SK-N-SH treated with all-trans-retinoic acid at 6 μM for 48 hours (cell line): ENCODE data around the gene PTCHD1.

Experiments
- ATAC-seq: fragments of 200-7000 bp; cut with Tn5 transposase; 3 replicates; pipeline ENCODE4 v1.9.1; 2020; ENCODE audit warnings: mild to moderate bottlenecking, moderate library complexity
- ARNTL ChIP-seq: fragments of 450-650 bp; formaldehyde crosslinking; IDR thresholded peaks from 2 replicates; pipeline ENCODE4 v1.5.0; 2020; ENCODE audit warnings: low read depth, mild to moderate bottlenecking, moderate library complexity, borderline replicate concordance
- CREB5 ChIP-seq: fragments of 250-450 bp; sonication (Bioruptor Pico); IDR thresholded peaks from 2 replicates; pipeline ENCODE4 v1.5.1; 2020; ENCODE audit warnings: low read depth, mild to moderate bottlenecking, moderate library complexity
- ESRRG ChIP-seq: fragments of 250-450 bp; sonication (Bioruptor Pico); IDR thresholded peaks from 2 replicates; pipeline ENCODE4 v1.6.1; 2021; ENCODE audit warnings: mild to moderate bottlenecking
- GLIS3 ChIP-seq: fragments of 250-450 bp; sonication (Bioruptor Pico); IDR thresholded peaks from 2 replicates; pipeline ENCODE4 v1.5.0; 2020; ENCODE audit warnings: mild to moderate bottlenecking, moderate library complexity
- ISL1 ChIP-seq: fragments of 250-450 bp; sonication (Bioruptor Pico); IDR thresholded peaks from 2 replicates; pipeline ENCODE4 v2.1.2; 2022; ENCODE audit warnings: mild to moderate bottlenecking, moderate library complexity
- OSR1 ChIP-seq: fragments of 250-450 bp; sonication (Bioruptor Pico); IDR thresholded peaks from 2 replicates; pipeline ENCODE4 v1.8.0; 2022; ENCODE audit warnings: moderate library complexity, mild to moderate bottlenecking, inconsistent platforms
- SNAI2 ChIP-seq: fragments of 250-450 bp; sonication (Bioruptor Pico); IDR thresholded peaks from 2 replicates; pipeline ENCODE4 v1.5.0; 2020; ENCODE audit warnings: mild to moderate bottlenecking, moderate library complexity
- ZC3H10 ChIP-seq: fragments of 250-450 bp; sonication (Bioruptor Pico); IDR thresholded peaks from 2 replicates; pipeline ENCODE4 v1.5.1; 2021; ENCODE audit warnings: mild to moderate bottlenecking, moderate library complexity
- ZFP3 ChIP-seq: fragments of 250-450 bp; sonication (Bioruptor Pico); IDR thresholded peaks from 2 replicates; pipeline ENCODE4 v1.5.0; 2020; ENCODE audit warnings: mild to moderate bottlenecking, moderate library complexity
- ZFP30 ChIP-seq: fragments of 450-650 bp; formaldehyde crosslinking; IDR thresholded peaks from 2 replicates; pipeline ENCODE4 v1.5.0; 2022; ENCODE audit warnings: mild to moderate bottlenecking, moderate library complexity
- ZNF565 ChIP-seq: fragments of 450-650 bp; formaldehyde crosslinking; conservative IDR thresholded peaks from 2 replicates; pipeline ENCODE4 v1.5.0; 2020; ENCODE audit warnings: low read depth, mild to moderate bottlenecking, moderate library complexity
- ZNF70 ChIP-seq: fragments of 450-650 bp; formaldehyde crosslinking; IDR thresholded peaks from 2 replicates; pipeline ENCODE4 v1.5.0; 2020; ENCODE audit warnings: mild to moderate bottlenecking, moderate library complexity
- ZNF8 ChIP-seq: fragments of 450-650 bp; formaldehyde crosslinking; IDR thresholded peaks from 2 replicates; pipeline ENCODE4 v1.5.0; 2020; ENCODE audit warnings: mild to moderate bottlenecking, moderate library complexity
- TF ChIP-seq, protein P1 (sequence below): fragments of 250-450 bp; sonication (Bioruptor Pico); IDR thresholded peaks from 2 replicates; pipeline ENCODE4 v1.8.0; 2021; ENCODE audit warnings: low read depth, mild to moderate bottlenecking, moderate library complexity, borderline replicate concordance
- TF ChIP-seq, protein P2 (sequence below): fragments of 250-450 bp; sonication (Bioruptor Pico); IDR thresholded peaks from 2 replicates; pipeline ENCODE4 v1.5.0; 2020; ENCODE audit warnings: mild to moderate bottlenecking, moderate library complexity
- TF ChIP-seq, protein P3 (sequence below): fragments of 250-450 bp; sonication (Bioruptor Pico); IDR thresholded peaks from 2 replicates; pipeline ENCODE4 v1.8.0; 2020; ENCODE audit warnings: mild to moderate bottlenecking, moderate library complexity, borderline replicate concordance

The PTCHD1 gene

DNA sequence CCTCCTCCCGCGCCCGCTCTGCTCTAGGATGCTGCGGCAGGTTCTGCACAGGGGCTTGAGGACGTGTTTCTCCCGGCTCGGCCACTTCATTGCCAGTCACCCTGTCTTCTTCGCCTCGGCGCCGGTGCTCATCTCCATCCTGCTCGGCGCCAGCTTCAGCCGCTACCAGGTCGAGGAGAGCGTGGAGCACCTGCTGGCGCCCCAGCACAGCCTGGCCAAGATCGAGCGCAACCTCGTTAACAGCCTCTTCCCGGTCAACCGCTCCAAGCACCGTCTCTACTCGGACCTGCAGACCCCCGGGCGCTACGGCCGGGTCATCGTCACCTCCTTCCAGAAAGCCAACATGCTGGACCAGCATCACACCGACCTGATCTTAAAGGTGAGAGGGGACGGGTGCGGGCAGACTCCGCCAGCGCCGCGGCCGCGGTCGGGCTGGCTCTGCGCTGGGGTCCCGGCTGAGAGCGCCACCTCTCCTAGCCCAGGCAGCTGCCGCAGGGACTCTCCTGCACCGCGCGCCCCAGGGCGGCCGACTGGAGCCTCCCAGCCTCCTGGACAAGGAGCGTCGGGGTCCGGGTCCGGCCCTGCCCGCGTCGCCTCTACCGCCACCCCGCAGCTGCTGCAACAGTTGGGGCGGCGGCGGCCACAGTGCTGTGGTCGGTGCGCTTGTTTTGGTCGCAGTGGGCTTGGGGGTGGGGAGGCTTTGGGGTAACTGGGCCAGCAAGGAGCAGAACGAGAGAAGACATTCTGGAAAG is at the start of gene PTCHD1:
PTCHD1 (plus strand) TSS at position 2 of the 752 bp plus-strand sequence; CDS start at position 29, 27 bp downstream.
- no peak for TF ChIP-seq ZNF565 (CRISPR knock-in tag)
- TF ChIP-seq ARNTL (CRISPR knock-in tag): no peak
- TF ChIP-seq ESRRG (CRISPR knock-in tag): no peak
- no peak for TF ChIP-seq GLIS3 (CRISPR knock-in tag)
- TF ChIP-seq, protein P1, sequence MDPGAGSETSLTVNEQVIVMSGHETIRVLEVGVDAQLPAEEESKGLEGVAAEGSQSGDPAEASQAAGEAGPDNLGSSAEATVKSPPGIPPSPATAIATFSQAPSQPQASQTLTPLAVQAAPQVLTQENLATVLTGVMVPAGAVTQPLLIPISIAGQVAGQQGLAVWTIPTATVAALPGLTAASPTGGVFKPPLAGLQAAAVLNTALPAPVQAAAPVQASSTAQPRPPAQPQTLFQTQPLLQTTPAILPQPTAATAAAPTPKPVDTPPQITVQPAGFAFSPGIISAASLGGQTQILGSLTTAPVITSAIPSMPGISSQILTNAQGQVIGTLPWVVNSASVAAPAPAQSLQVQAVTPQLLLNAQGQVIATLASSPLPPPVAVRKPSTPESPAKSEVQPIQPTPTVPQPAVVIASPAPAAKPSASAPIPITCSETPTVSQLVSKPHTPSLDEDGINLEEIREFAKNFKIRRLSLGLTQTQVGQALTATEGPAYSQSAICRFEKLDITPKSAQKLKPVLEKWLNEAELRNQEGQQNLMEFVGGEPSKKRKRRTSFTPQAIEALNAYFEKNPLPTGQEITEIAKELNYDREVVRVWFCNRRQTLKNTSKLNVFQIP (CRISPR knock-in tag): no peak
- no peak for TF ChIP-seq ZFP3 (CRISPR knock-in tag)
- TF ChIP-seq ZC3H10 (CRISPR knock-in tag): no peak
- TF ChIP-seq CREB5 (CRISPR knock-in tag): no peak
- no peak for TF ChIP-seq ZNF8 (CRISPR knock-in tag)
- no peak for TF ChIP-seq ZFP30 (CRISPR knock-in tag)
- TF ChIP-seq, all 23 proteins: peak for 0
- no peak for ATAC-seq

GRCh38 chrX:23286731-23287130 is 47.9 kb upstream of the PTCHD1 start:
- ATAC-seq: no peak
- TF ChIP-seq OSR1 (CRISPR knock-in tag) (no peak), ZNF70 (CRISPR knock-in tag) (no peak), ZNF565 (CRISPR knock-in tag) (no peak)
- TF ChIP-seq, protein P1 (CRISPR knock-in tag): no peak
- TF ChIP-seq, protein P2, sequence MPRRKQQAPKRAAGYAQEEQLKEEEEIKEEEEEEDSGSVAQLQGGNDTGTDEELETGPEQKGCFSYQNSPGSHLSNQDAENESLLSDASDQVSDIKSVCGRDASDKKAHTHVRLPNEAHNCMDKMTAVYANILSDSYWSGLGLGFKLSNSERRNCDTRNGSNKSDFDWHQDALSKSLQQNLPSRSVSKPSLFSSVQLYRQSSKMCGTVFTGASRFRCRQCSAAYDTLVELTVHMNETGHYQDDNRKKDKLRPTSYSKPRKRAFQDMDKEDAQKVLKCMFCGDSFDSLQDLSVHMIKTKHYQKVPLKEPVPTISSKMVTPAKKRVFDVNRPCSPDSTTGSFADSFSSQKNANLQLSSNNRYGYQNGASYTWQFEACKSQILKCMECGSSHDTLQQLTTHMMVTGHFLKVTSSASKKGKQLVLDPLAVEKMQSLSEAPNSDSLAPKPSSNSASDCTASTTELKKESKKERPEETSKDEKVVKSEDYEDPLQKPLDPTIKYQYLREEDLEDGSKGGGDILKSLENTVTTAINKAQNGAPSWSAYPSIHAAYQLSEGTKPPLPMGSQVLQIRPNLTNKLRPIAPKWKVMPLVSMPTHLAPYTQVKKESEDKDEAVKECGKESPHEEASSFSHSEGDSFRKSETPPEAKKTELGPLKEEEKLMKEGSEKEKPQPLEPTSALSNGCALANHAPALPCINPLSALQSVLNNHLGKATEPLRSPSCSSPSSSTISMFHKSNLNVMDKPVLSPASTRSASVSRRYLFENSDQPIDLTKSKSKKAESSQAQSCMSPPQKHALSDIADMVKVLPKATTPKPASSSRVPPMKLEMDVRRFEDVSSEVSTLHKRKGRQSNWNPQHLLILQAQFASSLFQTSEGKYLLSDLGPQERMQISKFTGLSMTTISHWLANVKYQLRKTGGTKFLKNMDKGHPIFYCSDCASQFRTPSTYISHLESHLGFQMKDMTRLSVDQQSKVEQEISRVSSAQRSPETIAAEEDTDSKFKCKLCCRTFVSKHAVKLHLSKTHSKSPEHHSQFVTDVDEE (CRISPR knock-in tag): no peak

- no peak for ATAC-seq
- TF ChIP-seq ISL1 (no peak), ZFP3 (CRISPR knock-in tag) (no peak), CREB5 (CRISPR knock-in tag) (no peak)
Observed at GRCh38 chrX:23287191-23287725, 47.4 kb upstream of the PTCHD1 start.

DNA sequence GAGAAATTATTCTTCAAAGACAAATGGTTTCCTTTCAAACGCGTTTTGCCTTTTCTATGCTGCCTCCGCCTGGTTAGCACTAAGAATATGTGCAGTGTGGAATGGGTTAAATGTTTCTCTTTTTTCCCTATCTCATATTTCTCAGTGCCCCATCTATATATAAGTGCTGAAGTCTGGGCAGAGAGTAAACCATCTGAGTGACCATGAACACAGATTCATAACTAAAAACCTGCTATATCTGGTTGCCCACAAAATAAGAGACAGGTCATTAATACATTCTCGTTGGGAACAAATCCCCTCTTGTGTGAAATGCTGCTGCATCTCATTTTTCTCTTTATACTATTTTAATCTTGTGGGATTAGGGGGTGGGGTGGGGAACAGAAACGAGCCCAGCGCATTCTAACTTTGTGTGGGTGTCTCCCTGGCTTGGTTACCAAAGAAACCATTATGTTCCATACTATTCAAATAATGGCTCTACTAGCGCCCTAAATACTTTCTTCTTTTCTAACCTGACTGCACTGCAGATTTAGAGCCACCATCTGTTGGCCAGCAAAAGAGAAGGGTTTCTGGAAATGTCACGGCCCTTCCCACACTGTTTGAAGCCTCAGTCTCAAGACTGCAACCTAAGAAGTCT is 42.2 kb upstream of the PTCHD1 start:
- TF ChIP-seq, protein P3, sequence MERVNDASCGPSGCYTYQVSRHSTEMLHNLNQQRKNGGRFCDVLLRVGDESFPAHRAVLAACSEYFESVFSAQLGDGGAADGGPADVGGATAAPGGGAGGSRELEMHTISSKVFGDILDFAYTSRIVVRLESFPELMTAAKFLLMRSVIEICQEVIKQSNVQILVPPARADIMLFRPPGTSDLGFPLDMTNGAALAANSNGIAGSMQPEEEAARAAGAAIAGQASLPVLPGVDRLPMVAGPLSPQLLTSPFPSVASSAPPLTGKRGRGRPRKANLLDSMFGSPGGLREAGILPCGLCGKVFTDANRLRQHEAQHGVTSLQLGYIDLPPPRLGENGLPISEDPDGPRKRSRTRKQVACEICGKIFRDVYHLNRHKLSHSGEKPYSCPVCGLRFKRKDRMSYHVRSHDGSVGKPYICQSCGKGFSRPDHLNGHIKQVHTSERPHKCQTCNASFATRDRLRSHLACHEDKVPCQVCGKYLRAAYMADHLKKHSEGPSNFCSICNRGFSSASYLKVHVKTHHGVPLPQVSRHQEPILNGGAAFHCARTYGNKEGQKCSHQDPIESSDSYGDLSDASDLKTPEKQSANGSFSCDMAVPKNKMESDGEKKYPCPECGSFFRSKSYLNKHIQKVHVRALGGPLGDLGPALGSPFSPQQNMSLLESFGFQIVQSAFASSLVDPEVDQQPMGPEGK (CRISPR knock-in tag): no peak
- TF ChIP-seq SNAI2: no peak
- ATAC-seq: no peak
